Frontal cortex (tissue), 4 donors: ENCODE measurements around the gene MIS12. TPM values are rescaled to one million over a fixed set of nuclear protein-coding genes. Genes with fewer than 3 reads are reported as not detected.

Source experiments
- DNase-seq, 2 donors: peaks; one replicate each; pipeline ENCODE4 v3.0.0; 2012; ENCODE audit warnings: low spot score in 2 of 2
- FAIRE-seq: peaks from 2 replicates; lab custom pipeline; 2012; peaks lifted over from hg19 to GRCh38; lab: Jason Lieb, UNC
- total RNA-seq: library from RNA; depleted of rRNA; stranded (reverse); fragments of >200 nt; gene quantifications from one replicate; pipeline ENCODE4 v1.2.3, GENCODE V29; 2014
- donor health status: control.
- donor health status: control.
- donor health status: control.

The MIS12 gene
- total RNA-seq, 1 donor from 2014 or later: 24.5 TPM

- DNase-seq: no peak
- FAIRE-seq: no peak
Measured at GRCh38 chr17:5531085-5531418, 44.7 kb downstream of the MIS12 start.

DNA sequence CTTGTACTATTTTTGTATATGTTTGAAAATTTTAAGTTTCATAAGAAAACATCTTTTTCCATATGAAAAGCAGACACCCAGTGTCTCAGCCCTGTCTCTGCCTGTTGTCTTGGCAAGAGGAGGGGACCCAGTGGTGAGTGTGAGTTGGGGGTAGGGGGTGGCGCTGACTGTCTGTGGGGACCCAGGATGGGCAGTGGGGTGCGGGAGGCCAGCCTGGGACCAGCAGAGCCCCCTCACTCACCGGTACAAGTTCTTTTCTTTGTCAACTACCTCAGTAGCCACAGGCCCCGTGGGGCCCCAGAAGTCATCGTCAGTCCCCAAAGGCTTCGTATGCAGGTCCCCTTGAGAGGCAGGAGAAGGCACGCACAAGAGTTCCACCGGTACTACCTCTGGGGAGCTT is 46.2 kb downstream of the MIS12 start:
- no peak for DNase-seq
- no peak for FAIRE-seq

DNA sequence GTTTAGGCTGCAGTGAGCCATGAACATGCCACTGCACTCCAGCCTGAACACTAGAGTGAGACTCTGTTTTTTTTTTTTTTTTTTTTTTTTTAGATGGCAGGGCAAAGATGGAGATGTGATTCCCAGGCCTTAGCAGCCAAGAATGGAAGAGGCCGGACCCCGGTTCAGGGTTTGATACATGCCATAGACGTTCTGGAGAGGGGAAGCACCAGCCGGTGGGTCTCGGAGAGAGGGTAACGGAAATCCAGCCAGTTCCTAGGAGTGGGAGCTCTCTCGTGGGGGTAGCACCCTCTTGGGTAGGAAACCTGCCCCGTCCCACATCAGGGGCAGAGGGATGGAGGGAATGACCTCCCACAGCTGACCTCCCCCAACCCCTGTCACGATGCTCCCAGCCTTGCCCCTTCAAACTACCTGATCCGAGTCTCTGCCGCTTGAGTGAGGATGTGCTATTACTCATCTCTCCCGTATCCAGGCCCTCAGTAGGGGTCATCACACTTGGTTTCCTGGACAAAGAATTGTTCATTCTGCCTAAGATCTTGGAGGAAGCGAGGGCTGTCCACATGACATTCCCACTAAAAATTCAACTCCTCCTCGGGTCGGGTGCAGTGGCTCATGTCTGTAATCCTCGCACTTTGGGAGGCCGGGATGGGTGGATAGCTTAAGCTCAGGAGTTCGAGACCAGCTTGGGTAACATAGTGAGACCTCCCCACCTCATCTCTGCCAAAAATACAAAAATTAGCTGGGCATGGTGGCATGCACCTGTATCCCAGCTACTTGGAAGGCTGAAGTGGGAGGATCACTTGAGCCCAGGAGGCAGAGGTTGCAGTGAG is 47.3 kb downstream of the MIS12 start:
- FAIRE-seq (no peak), DNase-seq (no peak)

DNA sequence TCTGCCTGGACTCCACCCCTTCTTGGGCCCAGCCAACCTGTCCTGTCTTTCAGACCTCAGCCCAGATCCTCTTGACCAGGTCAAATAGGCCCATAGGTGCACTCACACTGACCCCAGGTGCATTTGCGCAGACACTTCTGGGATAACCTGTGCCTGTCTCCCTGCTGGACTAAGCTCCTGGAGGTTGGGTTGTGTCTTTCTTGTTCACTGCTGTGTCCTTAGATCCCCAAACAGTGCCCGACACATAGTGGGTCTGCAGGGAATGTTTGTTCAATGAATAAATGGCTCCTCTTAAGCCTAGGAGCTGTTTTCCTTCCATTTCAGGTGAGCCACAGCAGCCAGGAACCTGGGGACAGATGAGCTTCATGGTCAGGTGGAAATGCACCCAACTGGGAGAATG is 49.1 kb downstream of the MIS12 start:
- DNase-seq (no peak), FAIRE-seq (no peak)

- FAIRE-seq (no peak), DNase-seq (no peak)
Measured at GRCh38 chr17:5536866-5537650, 50.7 kb downstream of the MIS12 start.

DNA sequence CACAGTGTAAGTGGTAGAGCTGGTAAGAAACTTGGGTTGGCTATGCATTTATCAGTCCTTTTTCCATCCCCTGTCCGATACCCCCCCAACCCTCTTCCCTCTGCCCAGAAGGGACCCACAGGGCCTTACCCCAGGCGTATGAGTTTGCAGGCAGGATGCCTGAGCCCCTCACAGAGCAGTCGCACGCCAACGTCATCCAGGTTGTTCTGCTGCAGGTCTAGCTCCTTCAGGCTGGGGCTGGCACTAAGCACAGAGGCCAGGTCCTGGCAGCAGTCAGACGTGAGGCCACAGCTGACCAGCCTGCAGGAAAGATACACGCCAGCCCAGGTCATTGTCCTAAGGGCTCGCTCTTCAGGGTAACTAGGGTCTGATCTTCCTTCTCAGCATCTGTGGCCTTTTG is 52.9 kb downstream of the MIS12 start:
- FAIRE-seq (no peak), DNase-seq (no peak)

DNA sequence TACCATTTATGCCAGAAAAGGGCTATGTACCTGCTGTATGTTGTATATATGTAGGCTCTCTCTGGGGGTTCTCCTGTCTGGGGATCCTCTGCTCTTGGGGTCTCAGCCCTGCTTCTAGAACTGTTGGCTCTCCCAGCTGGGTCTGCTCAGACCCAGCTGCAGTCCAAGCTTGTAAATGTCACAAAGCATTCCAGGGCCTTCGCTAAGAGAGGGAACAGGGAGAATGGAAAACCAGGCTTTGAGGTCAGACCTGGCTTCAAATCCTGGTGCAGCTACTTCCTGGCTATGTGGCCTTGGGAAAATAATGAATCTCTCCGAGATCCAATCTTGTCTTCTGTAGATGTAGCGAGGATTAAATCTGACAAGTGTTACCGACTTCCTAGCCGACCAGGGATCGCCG is 54.0 kb downstream of the MIS12 start:
- FAIRE-seq (no peak), DNase-seq (no peak)

Other genes with a start within 250 kb of the MIS12 start
- gene RABEP1, start 204.3 kb upstream of the MIS12 start, total RNA-seq: 90.9 TPM
- 90.9 TPM for gene NUP88, start 66.9 kb upstream of the MIS12 start, total RNA-seq
- gene RPAIN, start 66.4 kb upstream of the MIS12 start, total RNA-seq: 74.6 TPM
- gene C1QBP, start 47.4 kb upstream of the MIS12 start, total RNA-seq: 172 TPM
- gene DHX33, start 17.6 kb upstream of the MIS12 start, total RNA-seq: 12.6 TPM
- gene DERL2, start 388 bp upstream of the MIS12 start, total RNA-seq: 55.8 TPM
- 85.6 TPM for gene NLRP1, start 97.9 kb downstream of the MIS12 start, total RNA-seq